Measurements from ENCODE around the gene MBLAC1. TPM values are rescaled to one million over a fixed set of nuclear protein-coding genes. Genes with fewer than 3 reads are reported as not detected.

Gene MBLAC1
- total RNA-seq, 1 experiment from 2014 or later = 2.4 TPM

- Histone ChIP-seq H3K9me3 (replicated peaks) (no peaks in the 10 kb centered on the region), H3K27ac (0 out of 2 replicates have a peak overlapping the region, but pooled peaks have one; percentile 52)
- DNase-seq (ENCODE audit: low read depth in 1 of 2, low spot score in 2 of 2) = no peak
These were observed 30.8 kb downstream of the MBLAC1 start for GRCh38 chr7:100157334-100158228.

GRCh38 chr7:100158229-100159098 lies 31.7 kb downstream of the MBLAC1 start, which contains the start of gene TRAPPC14:
Gene TRAPPC14, minus strand, starts transcription at chr7:100158723. Its CDS starts 224 bp downstream, at chr7:100158499.
- Histone ChIP-seq H3K27me3 (replicated peaks) (no peaks in the 10 kb centered on the region), H3K4me1 (replicated peaks) (peaks cover 12% of the 10 kb centered on the region), H3K4me3 (peak within 1 kb of the TSS; percentile 98), H3K36me3 (peaks cover 48% of the 10 kb centered on the region), H3K27ac (peak within 1 kb of the TSS; percentile 52; the same call in 1 of the 2 replicates), H3K9me3 (replicated peaks) (no peaks in the 10 kb centered on the region)
- DNase-seq (ENCODE audit: low read depth in 1 of 2, low spot score in 2 of 2) = peak; percentile 89 to 94

More at GRCh38 chr7:100157334-100158228, 30.8 kb downstream of the MBLAC1 start:
- peak overlapping the region; percentile 98 for H3K4me3 ChIP-seq
- H3K36me3 ChIP-seq = peaks cover 54% of the 10 kb centered on the region
- H3K27me3 ChIP-seq (replicated peaks) = no peaks in the 10 kb centered on the region
- peaks cover 12% of the 10 kb centered on the region for H3K4me1 ChIP-seq (replicated peaks)

GRCh38 chr7:100159099-100159623 lies 32.4 kb downstream of the MBLAC1 start:
- Histone ChIP-seq H3K4me1 (replicated peaks) (peaks cover 12% of the 10 kb centered on the region), H3K36me3 (peaks cover 41% of the 10 kb centered on the region), H3K27ac (no peak overlapping the region), H3K27me3 (replicated peaks) (no peaks in the 10 kb centered on the region), H3K4me3 (peak overlapping the region; percentile 98), H3K9me3 (replicated peaks) (no peaks in the 10 kb centered on the region)
- no peak for DNase-seq (ENCODE audit: low read depth in 1 of 2, low spot score in 2 of 2)

- no peak overlapping the region for H3K4me3 ChIP-seq
- H3K4me1 ChIP-seq (replicated peaks) = peaks cover 12% of the 10 kb centered on the region
- H3K36me3 ChIP-seq = peaks cover 35% of the 10 kb centered on the region
- H3K27ac ChIP-seq = no peak overlapping the region
- H3K27me3 ChIP-seq (replicated peaks) = no peaks in the 10 kb centered on the region
- no peaks in the 10 kb centered on the region for H3K9me3 ChIP-seq (replicated peaks)
- DNase-seq (ENCODE audit: low read depth in 1 of 2, low spot score in 2 of 2) = no peak
These were observed 33.3 kb downstream of the MBLAC1 start for GRCh38 chr7:100160067-100160466.

GRCh38 chr7:100163006-100163531 lies 36.3 kb downstream of the MBLAC1 start:
- no peaks in the 10 kb centered on the region for H3K27me3 ChIP-seq (replicated peaks)
- H3K4me3 ChIP-seq = no peak overlapping the region
- H3K4me1 ChIP-seq (replicated peaks) = peaks cover 8% of the 10 kb centered on the region
- no peak for DNase-seq (ENCODE audit: low read depth in 1 of 2, low spot score in 2 of 2)
- no peaks in the 10 kb centered on the region for H3K9me3 ChIP-seq (replicated peaks)
- no peak overlapping the region for H3K27ac ChIP-seq
- H3K36me3 ChIP-seq = peaks cover 5% of the 10 kb centered on the region

- Histone ChIP-seq H3K36me3 (no peaks in the 10 kb centered on the region), H3K9me3 (replicated peaks) (no peaks in the 10 kb centered on the region), H3K27me3 (replicated peaks) (no peaks in the 10 kb centered on the region), H3K4me3 (no peak overlapping the region), H3K27ac (no peak overlapping the region), H3K4me1 (replicated peaks) (peaks cover 14% of the 10 kb centered on the region)
- DNase-seq (ENCODE audit: low read depth in 1 of 2, low spot score in 2 of 2) = no peak
These were observed 37.1 kb downstream of the MBLAC1 start for GRCh38 chr7:100163871-100164270.

- no peak for DNase-seq (ENCODE audit: low read depth in 1 of 2, low spot score in 2 of 2)
- Histone ChIP-seq H3K9me3 (replicated peaks) (no peaks in the 10 kb centered on the region), H3K4me3 (no peak overlapping the region), H3K27me3 (replicated peaks) (no peaks in the 10 kb centered on the region), H3K27ac (no peak overlapping the region), H3K4me1 (replicated peaks) (peaks cover 13% of the 10 kb centered on the region), H3K36me3 (no peaks in the 10 kb centered on the region)
These were observed 39.7 kb downstream of the MBLAC1 start for GRCh38 chr7:100166317-100166940.

- Histone ChIP-seq H3K27ac (no peak overlapping the region), H3K4me3 (no peak overlapping the region), H3K9me3 (replicated peaks) (no peaks in the 10 kb centered on the region), H3K4me1 (replicated peaks) (peaks cover 13% of the 10 kb centered on the region), H3K36me3 (no peaks in the 10 kb centered on the region), H3K27me3 (replicated peaks) (no peaks in the 10 kb centered on the region)
- DNase-seq (ENCODE audit: low read depth in 1 of 2, low spot score in 2 of 2) = no peak
These were observed 40.5 kb downstream of the MBLAC1 start for GRCh38 chr7:100166970-100167911.

- H3K27ac ChIP-seq = no peak overlapping the region
These were observed 41.2 kb downstream of the MBLAC1 start for GRCh38 chr7:100167912-100168323.

GRCh38 chr7:100169147-100169850 lies 42.5 kb downstream of the MBLAC1 start:
- no peak overlapping the region for H3K27ac ChIP-seq
- no peak overlapping the region for H3K4me3 ChIP-seq
- no peaks in the 10 kb centered on the region for H3K27me3 ChIP-seq (replicated peaks)
- peaks cover 13% of the 10 kb centered on the region for H3K4me1 ChIP-seq (replicated peaks)
- no peak for DNase-seq (ENCODE audit: low read depth in 1 of 2, low spot score in 2 of 2)
- no peaks in the 10 kb centered on the region for H3K9me3 ChIP-seq (replicated peaks)
- H3K36me3 ChIP-seq = no peaks in the 10 kb centered on the region

More at GRCh38 chr7:100167912-100168323, 41.2 kb downstream of the MBLAC1 start:
- peaks cover 13% of the 10 kb centered on the region for H3K4me1 ChIP-seq (replicated peaks)
- H3K9me3 ChIP-seq (replicated peaks) = no peaks in the 10 kb centered on the region
- peak overlapping the region; percentile 26 for H3K4me3 ChIP-seq
- no peak for DNase-seq (ENCODE audit: low read depth in 1 of 2, low spot score in 2 of 2)
- H3K36me3 ChIP-seq = no peaks in the 10 kb centered on the region
- H3K27me3 ChIP-seq (replicated peaks) = no peaks in the 10 kb centered on the region

- Histone ChIP-seq H3K4me3 (no peak overlapping the region), H3K27me3 (replicated peaks) (no peaks in the 10 kb centered on the region), H3K27ac (no peak overlapping the region), H3K9me3 (replicated peaks) (no peaks in the 10 kb centered on the region), H3K36me3 (no peaks in the 10 kb centered on the region), H3K4me1 (replicated peaks) (peaks cover 13% of the 10 kb centered on the region)
- no peak for DNase-seq (ENCODE audit: low read depth in 1 of 2, low spot score in 2 of 2)
These were observed 43.5 kb downstream of the MBLAC1 start for GRCh38 chr7:100170101-100170897.
